ENCODE data around the gene LYRM2.

GRCh38 chr6:89518352-89519055 is 120.0 kb downstream of the LYRM2 start:
- no peak for TF ChIP-seq POLR2A (IDR thresholded peaks at IDR 0.05)
- no peak for TF ChIP-seq CTCF (IDR thresholded peaks at IDR 0.05)

Measured in right lobe of liver (tissue), 4 donors.